H9 (cell line): Measurements from ENCODE around the gene TCP11L1. TPM values are rescaled to one million over a fixed set of nuclear protein-coding genes. Genes with fewer than 3 reads are reported as not detected.

ENCODE experiments used
- DNase-seq: peaks from one replicate; pipeline ENCODE4 v3.0.0-alpha.2; 2017
- H2AFZ ChIP-seq: one replicate; pipeline ENCODE4 v1.6.1; 2013; ENCODE audit warnings: mild to moderate bottlenecking, low read length, control low read depth, moderate library complexity
- H2AK5ac ChIP-seq: 2 replicates; pipeline ENCODE4 v1.6.1; 2013; ENCODE audit warnings: low read length, control low read depth, mixed read lengths; ENCODE audit not compliant: insufficient read length
- H2BK120ac ChIP-seq: one replicate; pipeline ENCODE4 v1.6.1; 2013; ENCODE audit warnings: low read depth, mild to moderate bottlenecking, low read length, control low read depth, inconsistent platforms; ENCODE audit not compliant: poor library complexity, severe bottlenecking
- H2BK12ac ChIP-seq: 2 replicates; pipeline ENCODE4 v1.6.1; 2013; ENCODE audit warnings: low read length, control low read depth, mixed read lengths, low read depth; ENCODE audit not compliant: insufficient read length
- H2BK15ac ChIP-seq: 2 replicates; pipeline ENCODE4 v1.6.1; 2013; ENCODE audit warnings: low read depth, low read length, control low read depth
- H2BK20ac ChIP-seq: one replicate; pipeline ENCODE4 v1.6.1; 2013; ENCODE audit warnings: low read depth, mild to moderate bottlenecking, low read length, control low read depth, inconsistent platforms; ENCODE audit not compliant: poor library complexity, severe bottlenecking
- H2BK5ac ChIP-seq: 2 replicates; pipeline ENCODE4 v1.6.1; 2013; ENCODE audit warnings: low read length, control low read depth, mixed read lengths; ENCODE audit not compliant: insufficient read length
- H3K14ac ChIP-seq: 2 replicates; pipeline ENCODE4 v1.6.1; 2013; ENCODE audit warnings: low read length, control low read depth; ENCODE audit not compliant: insufficient read depth
- H3K18ac ChIP-seq: 2 replicates; pipeline ENCODE4 v1.6.1; 2013; ENCODE audit warnings: low read depth, mild to moderate bottlenecking, mixed read lengths, low read length, control low read depth; ENCODE audit not compliant: insufficient read length
- H3K23ac ChIP-seq: 2 replicates; pipeline ENCODE4 v1.6.1; 2013; ENCODE audit warnings: low read length, control low read depth, mixed read lengths, low read depth; ENCODE audit not compliant: insufficient read length
- H3K23me2 ChIP-seq: 2 replicates; pipeline ENCODE4 v1.6.1; 2013; ENCODE audit warnings: low read depth, mild to moderate bottlenecking, mixed read lengths, low read length, control low read depth; ENCODE audit not compliant: insufficient read length, poor library complexity, severe bottlenecking
- H3K27ac ChIP-seq: 2 replicates; pipeline ENCODE4 v1.5.1; 2013; ENCODE audit warnings: low read length, control low read depth, mixed read lengths, low read depth; ENCODE audit not compliant: insufficient read length
- H3K27me3 ChIP-seq: 2 replicates; pipeline ENCODE4 v1.6.1; 2013; ENCODE audit warnings: low read length, control low read depth, inconsistent platforms; ENCODE audit not compliant: insufficient read depth
- H3K4ac ChIP-seq: 2 replicates; pipeline ENCODE4 v1.6.1; 2013; ENCODE audit warnings: low read depth, mild to moderate bottlenecking, control low read depth, inconsistent platforms, low read length, moderate library complexity
- H3K4me1 ChIP-seq: 2 replicates; pipeline ENCODE4 v1.6.1; 2013; ENCODE audit warnings: low read length, control low read depth, inconsistent platforms; ENCODE audit not compliant: insufficient read depth
- H3K4me2 ChIP-seq: 2 replicates; pipeline ENCODE4 v1.6.1; 2013; ENCODE audit warnings: low read length, control low read depth, mixed read lengths; ENCODE audit not compliant: insufficient read length, insufficient read depth
- H3K56ac ChIP-seq: 2 replicates; pipeline ENCODE4 v1.6.1; 2013; ENCODE audit warnings: low read depth, mild to moderate bottlenecking, mixed read lengths, low read length, control low read depth; ENCODE audit not compliant: insufficient read length
- H3K79me1 ChIP-seq: 2 replicates; pipeline ENCODE4 v1.6.1; 2013; ENCODE audit warnings: low read depth, mild to moderate bottlenecking, moderate library complexity, low read length, control low read depth, inconsistent platforms; ENCODE audit not compliant: insufficient read depth, poor library complexity, severe bottlenecking
- H3K79me2 ChIP-seq: 2 replicates; pipeline ENCODE4 v1.6.1; 2013; ENCODE audit warnings: low read length, control low read depth, inconsistent platforms; ENCODE audit not compliant: insufficient read depth
- H3K9ac ChIP-seq: 2 replicates; pipeline ENCODE4 v1.6.1; 2013; ENCODE audit warnings: low read length, control low read depth, mixed read lengths; ENCODE audit not compliant: insufficient read length; ENCODE audit errors: extremely low read depth
- H3K9me3 ChIP-seq: one replicate; pipeline ENCODE4 v1.6.1; 2013; ENCODE audit warnings: low read depth, low read length, inconsistent platforms; ENCODE audit not compliant: control insufficient read depth
- H3T11ph ChIP-seq: one replicate; pipeline ENCODE4 v1.6.1; 2013; ENCODE audit warnings: mild to moderate bottlenecking, low read length, control low read depth, inconsistent platforms
- H4K20me1 ChIP-seq: one replicate; pipeline ENCODE4 v1.6.1; 2013; ENCODE audit not compliant: control insufficient read depth, insufficient read length, insufficient read depth
- H4K5ac ChIP-seq: 2 replicates; pipeline ENCODE4 v1.6.1; 2013; ENCODE audit warnings: low read depth, mild to moderate bottlenecking, mixed read lengths, low read length, control low read depth; ENCODE audit not compliant: insufficient read length
- H4K8ac ChIP-seq: replicated peaks from 2 replicates; pipeline ENCODE4 v1.6.1; 2013; ENCODE audit warnings: low read length, control low read depth, mixed read lengths, low read depth; ENCODE audit not compliant: insufficient read length
- H4K91ac ChIP-seq: 2 replicates; pipeline ENCODE4 v1.6.1; 2013; ENCODE audit warnings: low read depth, mild to moderate bottlenecking, moderate library complexity, mixed read lengths, low read length, control low read depth; ENCODE audit not compliant: insufficient read length
- H3K27ac Mint-ChIP-seq, 3 experiments: 2 replicates in 2 of 3; 3 replicates in 1 of 3; pipeline ENCODE4 v1.8.0; 2020 to 2021; ENCODE audit warnings: mixed read lengths in 3 of 3, mild to moderate bottlenecking in 1 of 3, moderate library complexity in 1 of 3
- H3K27me3 Mint-ChIP-seq: 2 replicates; pipeline ENCODE4 v1.8.0; 2021; ENCODE audit warnings: low read depth, mild to moderate bottlenecking, moderate library complexity, mixed read lengths
- H3K36me3 Mint-ChIP-seq, 3 experiments: 2 replicates in 2 of 3; 3 replicates in 1 of 3; pipeline ENCODE4 v1.8.0; 2020 to 2021; ENCODE audit warnings: low read depth in 3 of 3, mixed read lengths in 3 of 3; ENCODE audit not compliant: insufficient read depth in 1 of 3
- H3K4me1 Mint-ChIP-seq, 2 experiments: 2 replicates each; pipeline ENCODE4 v1.8.0; 2020; ENCODE audit warnings: mixed read lengths in 2 of 2
- H3K4me3 Mint-ChIP-seq, 2 experiments: 2 replicates in 1 of 2; 3 replicates in 1 of 2; pipeline ENCODE4 v1.8.0; 2020 to 2021; ENCODE audit warnings: mild to moderate bottlenecking in 2 of 2, mixed read lengths in 2 of 2, moderate library complexity in 1 of 2
- H3K9me3 Mint-ChIP-seq, 2 experiments: 2 replicates in 1 of 2; 3 replicates in 1 of 2; pipeline ENCODE4 v1.8.0; 2020; ENCODE audit warnings: mild to moderate bottlenecking in 2 of 2, mixed read lengths in 2 of 2, moderate library complexity in 1 of 2
- CTCF ChIP-seq: fragments of 200-600 bp; sonication (generic); conservative IDR thresholded peaks from 3 replicates; pipeline ENCODE4 v1.8.0; 2021; ENCODE audit warnings: antibody characterized with exemption, mild to moderate bottlenecking
- total RNA-seq: library from RNA; stranded (reverse); gene quantifications from 2 replicates; pipeline ENCODE4 v1.2.1, GENCODE V29; 2021

The TCP11L1 gene
- total RNA-seq, 1 experiment from 2014 or later = 20.3 TPM

GRCh38 chr11:33089776-33090175 is 50.4 kb downstream of the TCP11L1 start:
- Histone ChIP-seq H3T11ph (no peak overlapping the region), H4K8ac (no peak overlapping the region), H2BK120ac (no peak overlapping the region), H4K5ac (no peak overlapping the region), H3K4me2 (no peak overlapping the region), H3K4ac (no peak overlapping the region), H3K9me3 (no peaks in the 10 kb centered on the region), H3K79me1 (no peaks in the 10 kb centered on the region), H3K27me3 (no peaks in the 10 kb centered on the region), H3K23me2 (no peaks in the 10 kb centered on the region), H2BK15ac (no peak overlapping the region), H3K14ac (no peak overlapping the region), H3K27ac (no peak overlapping the region), H3K23ac (no peak overlapping the region), H2AFZ (no peak overlapping the region), H2BK12ac (no peak overlapping the region), H3K4me1 (no peaks in the 10 kb centered on the region), H4K91ac (no peak overlapping the region), H4K20me1 (no peaks in the 10 kb centered on the region), H2BK5ac (no peak overlapping the region), H2AK5ac (no peak overlapping the region), H3K56ac (no peak overlapping the region), H3K79me2 (no peaks in the 10 kb centered on the region), H3K9ac (no peak overlapping the region), H2BK20ac (no peak overlapping the region), H3K18ac (no peak overlapping the region)
- Mint-ChIP-seq H3K4me1 (peaks cover 0 to 10% of the 10 kb centered on the region in 2 experiments; a peak in 2 of 4 replicates), H3K36me3 (peaks cover 23 to 45% (median 43%) of the 10 kb centered on the region in 3 experiments; a peak in 6 of 7 replicates), H3K4me3 (no peak overlapping the region), H3K9me3 (no peaks in the 10 kb centered on the region), H3K27ac (no peak overlapping the region), H3K27me3 (no peaks in the 10 kb centered on the region)
- TF ChIP-seq CTCF = no peak; the same call in 2 of the 3 replicates
- no peak for DNase-seq
